GM23248 (cell line): ENCODE measurements around the gene WDR49.

Experiments used
- EZH2 ChIP-seq: fragments of 200-600 bp; sonication (generic); IDR thresholded peaks from 2 replicates; pipeline ENCODE4 v1.6.1; 2018; ENCODE audit warnings: antibody characterized with exemption, mild to moderate bottlenecking; ENCODE audit not compliant: insufficient read depth, poor library complexity, severe bottlenecking
- EZH2phosphoT487 ChIP-seq: fragments of 200-600 bp; sonication (generic); IDR thresholded peaks from 2 replicates; pipeline ENCODE4 v1.6.1; 2018; ENCODE audit warnings: antibody characterized with exemption, moderate library complexity, mild to moderate bottlenecking, low read depth; ENCODE audit not compliant: insufficient read depth

GRCh38 chr3:167489571-167489970 is 164.2 kb downstream of the WDR49 start:
- TF ChIP-seq EZH2 = no peak
- no peak for TF ChIP-seq EZH2phosphoT487
